Nephron progenitor cell (in vitro differentiated cells): ENCODE data around the gene HS6ST3.

Source experiments
- DNase-seq: peaks from one replicate; pipeline ENCODE4 v3.0.0; 2021
- H3K27ac Mint-ChIP-seq: 2 replicates; pipeline ENCODE4 v1.8.0; 2021; ENCODE audit warnings: mild to moderate bottlenecking, moderate library complexity, mixed read lengths
- H3K27me3 Mint-ChIP-seq: 2 replicates; pipeline ENCODE4 v1.8.0; 2021; ENCODE audit warnings: mild to moderate bottlenecking, low read depth, mixed read lengths; ENCODE audit not compliant: poor library complexity
- H3K36me3 Mint-ChIP-seq: 2 replicates; pipeline ENCODE4 v1.8.0; 2021; ENCODE audit warnings: low read depth, mixed read lengths
- H3K4me1 Mint-ChIP-seq: 2 replicates; pipeline ENCODE4 v1.8.0; 2021; ENCODE audit warnings: mixed read lengths
- H3K4me3 Mint-ChIP-seq: 2 replicates; pipeline ENCODE4 v1.8.0; 2021; ENCODE audit warnings: mild to moderate bottlenecking, moderate library complexity, mixed read lengths
- H3K9me3 Mint-ChIP-seq: 2 replicates; pipeline ENCODE4 v1.8.0; 2021; ENCODE audit warnings: mild to moderate bottlenecking, moderate library complexity, mixed read lengths
- TF ChIP-seq, protein P1 (sequence below): fragments of 200-600 bp; sonication (generic); IDR thresholded peaks from 2 replicates; pipeline ENCODE4 v1.5.0; 2021; ENCODE audit warnings: antibody characterized with exemption

Gene HS6ST3

DNA sequence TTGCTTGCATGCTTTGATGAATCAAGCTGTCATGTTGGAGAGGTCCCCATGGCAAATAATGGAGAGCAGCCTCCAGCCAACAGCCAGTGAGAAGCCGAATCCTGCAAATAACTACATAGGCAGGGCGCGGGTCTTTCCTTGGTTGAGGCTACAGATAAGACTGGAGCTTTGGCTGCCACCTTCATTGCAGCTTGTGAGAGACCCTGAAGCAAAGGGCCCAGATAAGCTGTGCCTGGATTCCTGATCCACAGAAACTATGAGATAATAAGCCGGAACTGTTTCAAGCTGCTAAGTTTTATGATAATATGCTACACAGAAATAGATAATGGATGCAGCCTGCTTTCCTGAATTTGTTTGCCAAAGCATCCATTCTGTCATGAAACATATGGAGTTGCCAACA lies 257.0 kb downstream of the HS6ST3 start:
- no peaks in the 10 kb centered on the region for H3K9me3 Mint-ChIP-seq
- DNase-seq = no peak
- H3K27me3 Mint-ChIP-seq = no peaks in the 10 kb centered on the region
- no peaks in the 10 kb centered on the region for H3K36me3 Mint-ChIP-seq
- no peak overlapping the region for H3K27ac Mint-ChIP-seq
- H3K4me3 Mint-ChIP-seq = no peak overlapping the region
- no peaks in the 10 kb centered on the region for H3K4me1 Mint-ChIP-seq
- TF ChIP-seq, protein P1, sequence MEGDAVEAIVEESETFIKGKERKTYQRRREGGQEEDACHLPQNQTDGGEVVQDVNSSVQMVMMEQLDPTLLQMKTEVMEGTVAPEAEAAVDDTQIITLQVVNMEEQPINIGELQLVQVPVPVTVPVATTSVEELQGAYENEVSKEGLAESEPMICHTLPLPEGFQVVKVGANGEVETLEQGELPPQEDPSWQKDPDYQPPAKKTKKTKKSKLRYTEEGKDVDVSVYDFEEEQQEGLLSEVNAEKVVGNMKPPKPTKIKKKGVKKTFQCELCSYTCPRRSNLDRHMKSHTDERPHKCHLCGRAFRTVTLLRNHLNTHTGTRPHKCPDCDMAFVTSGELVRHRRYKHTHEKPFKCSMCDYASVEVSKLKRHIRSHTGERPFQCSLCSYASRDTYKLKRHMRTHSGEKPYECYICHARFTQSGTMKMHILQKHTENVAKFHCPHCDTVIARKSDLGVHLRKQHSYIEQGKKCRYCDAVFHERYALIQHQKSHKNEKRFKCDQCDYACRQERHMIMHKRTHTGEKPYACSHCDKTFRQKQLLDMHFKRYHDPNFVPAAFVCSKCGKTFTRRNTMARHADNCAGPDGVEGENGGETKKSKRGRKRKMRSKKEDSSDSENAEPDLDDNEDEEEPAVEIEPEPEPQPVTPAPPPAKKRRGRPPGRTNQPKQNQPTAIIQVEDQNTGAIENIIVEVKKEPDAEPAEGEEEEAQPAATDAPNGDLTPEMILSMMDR = no peak

DNA sequence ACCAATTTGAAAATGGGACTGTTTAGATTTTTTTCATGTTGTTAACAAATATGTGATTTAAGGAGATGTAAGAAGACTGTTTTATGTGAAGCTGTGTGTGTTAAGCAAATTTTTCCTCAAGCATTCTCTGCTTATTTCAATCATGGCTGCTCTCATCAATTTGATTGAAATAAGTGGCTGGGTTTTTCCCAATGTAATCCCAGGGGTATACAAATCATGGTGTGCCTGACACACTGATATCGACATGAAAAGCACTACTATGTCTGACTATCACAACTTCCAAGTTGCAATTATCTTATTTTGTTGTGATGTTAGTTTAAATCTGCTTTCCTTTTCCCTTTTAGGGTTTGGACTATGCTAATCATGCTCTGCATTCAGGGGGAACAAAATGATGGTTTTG lies 283.7 kb downstream of the HS6ST3 start:
- Mint-ChIP-seq H3K36me3 (no peaks in the 10 kb centered on the region), H3K4me3 (no peak overlapping the region), H3K27ac (no peak overlapping the region), H3K9me3 (no peaks in the 10 kb centered on the region), H3K27me3 (peaks cover 6% of the 10 kb centered on the region), H3K4me1 (peaks cover 10% of the 10 kb centered on the region)
- TF ChIP-seq, protein P1 = no peak
- no peak for DNase-seq

DNA sequence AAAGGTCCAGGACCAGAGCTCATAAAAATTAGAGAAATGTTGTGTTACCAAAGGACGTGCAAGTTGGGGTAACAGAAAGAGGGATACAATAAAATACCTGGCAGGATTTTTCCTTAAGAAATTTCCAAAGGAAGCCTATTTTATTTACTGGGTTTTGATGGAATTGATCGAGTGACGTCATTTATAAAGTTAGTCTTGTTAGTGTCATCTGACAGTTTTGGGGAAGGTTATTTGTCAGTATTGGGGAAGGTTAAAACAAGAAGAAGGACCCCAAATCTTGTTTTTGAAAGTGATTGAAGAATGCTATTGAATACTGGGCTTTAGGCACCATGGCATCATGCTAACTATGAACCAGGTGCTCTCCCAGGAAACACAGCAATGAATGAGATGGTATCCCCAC lies 287.9 kb downstream of the HS6ST3 start:
- Mint-ChIP-seq H3K9me3 (no peaks in the 10 kb centered on the region), H3K27ac (no peak overlapping the region), H3K36me3 (no peaks in the 10 kb centered on the region), H3K4me3 (no peak overlapping the region), H3K27me3 (peaks cover 6% of the 10 kb centered on the region), H3K4me1 (peaks cover 8% of the 10 kb centered on the region)
- no peak for DNase-seq
- TF ChIP-seq, protein P1 = no peak

DNA sequence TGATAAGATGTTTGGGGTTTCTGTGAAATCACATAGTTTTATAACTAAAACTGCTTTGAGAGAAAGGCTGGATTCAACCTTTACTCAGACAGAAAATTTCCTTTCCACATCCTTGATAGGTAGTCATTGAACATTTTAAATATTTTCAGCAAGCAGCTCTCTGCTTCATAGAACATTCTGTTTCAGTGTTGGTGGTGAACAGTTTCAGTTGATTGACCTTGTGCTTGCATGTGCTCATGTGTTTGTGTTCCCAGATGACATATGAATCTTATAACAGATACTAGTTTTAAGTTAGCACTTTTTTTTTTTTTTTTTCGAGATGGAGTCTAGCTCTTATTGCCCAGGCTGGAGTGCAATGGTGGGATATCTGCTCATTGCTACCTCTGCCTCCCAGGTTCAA lies 290.1 kb downstream of the HS6ST3 start:
- Mint-ChIP-seq H3K36me3 (no peaks in the 10 kb centered on the region), H3K4me3 (no peak overlapping the region), H3K27ac (no peak overlapping the region), H3K4me1 (peaks cover 8% of the 10 kb centered on the region), H3K9me3 (no peaks in the 10 kb centered on the region), H3K27me3 (peaks cover 5% of the 10 kb centered on the region)
- TF ChIP-seq, protein P1 = no peak
- DNase-seq = no peak

DNA sequence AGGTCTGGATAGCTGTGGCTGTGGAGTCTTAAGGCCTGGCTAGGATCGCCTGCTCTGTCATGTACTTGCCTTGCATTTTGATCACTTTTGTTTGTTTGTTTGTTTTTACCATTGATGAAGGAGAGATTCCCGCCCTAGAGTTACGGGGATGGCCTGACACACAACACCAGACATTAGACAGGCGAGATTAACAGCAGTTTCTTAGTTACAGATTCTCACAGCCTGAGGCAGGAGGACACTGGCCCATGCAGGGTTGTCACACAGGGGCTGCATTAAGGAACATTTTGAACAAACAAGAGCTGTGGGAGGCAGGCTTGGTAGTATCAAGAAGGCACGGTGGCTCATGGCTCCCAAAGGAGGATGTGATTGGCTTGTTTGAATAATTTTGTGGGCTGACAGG lies 291.8 kb downstream of the HS6ST3 start:
- TF ChIP-seq, protein P1 = no peak
- peak overlapping the region; percentile 15 for H3K4me3 Mint-ChIP-seq
- no peaks in the 10 kb centered on the region for H3K27me3 Mint-ChIP-seq
- no peaks in the 10 kb centered on the region for H3K36me3 Mint-ChIP-seq
- H3K9me3 Mint-ChIP-seq = no peaks in the 10 kb centered on the region
- no peak for DNase-seq
- peak overlapping the region; percentile 73 for H3K27ac Mint-ChIP-seq
- peaks cover 8% of the 10 kb centered on the region for H3K4me1 Mint-ChIP-seq

DNA sequence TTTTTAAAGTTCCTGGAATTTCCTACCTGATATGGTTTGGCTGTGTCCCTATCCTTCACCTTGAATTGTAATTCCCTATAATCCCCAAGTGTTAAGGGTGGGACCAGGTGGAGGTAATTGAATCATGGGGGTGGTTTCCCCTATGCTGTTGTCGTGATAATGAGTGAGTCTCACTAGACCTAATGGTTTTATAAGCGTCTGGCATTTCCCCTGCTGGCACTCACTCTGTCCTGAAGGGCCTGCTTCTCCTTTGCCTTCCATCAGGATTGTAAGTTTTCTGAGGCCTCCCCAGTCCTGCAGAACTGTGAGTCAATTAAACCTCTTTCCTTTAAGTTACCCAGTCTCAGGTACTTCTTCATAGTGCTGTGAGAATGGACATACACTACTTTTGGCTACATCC lies 298.7 kb downstream of the HS6ST3 start:
- no peaks in the 10 kb centered on the region for H3K36me3 Mint-ChIP-seq
- peaks cover 4% of the 10 kb centered on the region for H3K9me3 Mint-ChIP-seq
- H3K27me3 Mint-ChIP-seq = peaks cover 8% of the 10 kb centered on the region
- no peak overlapping the region for H3K27ac Mint-ChIP-seq
- H3K4me1 Mint-ChIP-seq = no peaks in the 10 kb centered on the region
- no peak overlapping the region for H3K4me3 Mint-ChIP-seq
- TF ChIP-seq, protein P1 = no peak
- DNase-seq = no peak
